Endothelial cell of umbilical vein (primary cell): ENCODE results near the gene IPPK. TPM values are rescaled to one million over a fixed set of nuclear protein-coding genes. Genes with fewer than 3 reads are reported as not detected.

Source experiments
- BruUV-seq: library from RNA; stranded (reverse); fragments of 400-500 nt; replicated peaks from 2 replicates; lab custom pipeline; 2021; lab: Mats Ljungman, UMichigan
- CTCF ChIA-PET: fragments of 300-600, 350-600 bp; sonication (Branson Sonifier 250); formaldehyde crosslinking; loops from one replicate; lab custom pipeline; 2021; ENCODE audit warnings: antibody characterized with exemption, inconsistent platforms; lab: Charles Lee
- POLR2A ChIA-PET: fragments of 300-600, 350-600 bp; sonication (Branson Sonifier 250); formaldehyde crosslinking; loops from one replicate; lab custom pipeline; 2021; ENCODE audit warnings: antibody characterized with exemption, inconsistent platforms; lab: Charles Lee
- DNase-seq: peaks from one replicate; pipeline ENCODE4 v3.0.0-alpha.2; 2011; ENCODE audit warnings: low read depth, low spot score
- FAIRE-seq: peaks from 2 replicates; lab custom pipeline; 2011; peaks lifted over from hg19 to GRCh38; lab: Jason Lieb, UNC
- H2AFZ ChIP-seq: 2 replicates; pipeline ENCODE4 v1.6.0; 2012; ENCODE audit warnings: low read depth, low read length, control low read depth, inconsistent platforms
- H3K27ac ChIP-seq: 2 replicates; pipeline ENCODE4 v1.5.1; 2011; ENCODE audit warnings: low read depth, mild to moderate bottlenecking, control low read depth, low read length, moderate library complexity; ENCODE audit not compliant: insufficient read depth
- H3K27me3 ChIP-seq, 2 experiments: 2 replicates each; pipeline versions ENCODE4 v1.6.0 to v1.6.1; 2011; ENCODE audit warnings: low read length in 2 of 2, mixed read lengths in 1 of 2; ENCODE audit not compliant: control insufficient read depth in 2 of 2, insufficient read depth in 2 of 2
- H3K36me3 ChIP-seq, 2 experiments: 2 replicates in 1 of 2; 3 replicates in 1 of 2; pipeline ENCODE4 v1.5.1; 2011; ENCODE audit warnings: low read length in 2 of 2, mild to moderate bottlenecking in 1 of 2, moderate library complexity in 1 of 2; ENCODE audit not compliant: control insufficient read depth in 2 of 2, insufficient read depth in 2 of 2; ENCODE audit errors: extremely low read depth in 1 of 2
- H3K4me1 ChIP-seq: 3 replicates; pipeline ENCODE4 v1.5.1; 2011; ENCODE audit warnings: mild to moderate bottlenecking, low read length; ENCODE audit not compliant: control insufficient read depth, insufficient read depth; ENCODE audit errors: extremely low read depth
- H3K4me2 ChIP-seq: 2 replicates; pipeline ENCODE4 v1.6.1; 2011; ENCODE audit warnings: low read length, control low read depth, mixed read lengths; ENCODE audit not compliant: insufficient read depth
- H3K4me3 ChIP-seq, 3 experiments: fragments of 200-600 bp in 1 of 3; sonication (generic), shearing (Covaris generic) in 1 of 3; replicated peaks in 1 of 3; 2 replicates each; pipeline ENCODE4 v1.5.1; 2011 to 2016; ENCODE audit warnings: control low read depth in 3 of 3, low read length in 3 of 3, mild to moderate bottlenecking in 2 of 3, inconsistent platforms in 1 of 3, low read depth in 1 of 3, moderate library complexity in 1 of 3; ENCODE audit not compliant: insufficient read depth in 1 of 3
- H3K79me2 ChIP-seq: 2 replicates; pipeline ENCODE4 v1.6.0; 2012; ENCODE audit warnings: low read length, inconsistent platforms; ENCODE audit not compliant: control insufficient read depth, insufficient read depth
- H3K9ac ChIP-seq: replicated peaks from 2 replicates; pipeline ENCODE3; 2011; ENCODE audit warnings: low read length, control low read depth; ENCODE audit not compliant: insufficient read depth; ENCODE audit errors: extremely low read depth
- H3K9me1 ChIP-seq: replicated peaks from 3 replicates; pipeline ENCODE4 v1.6.0; 2011; ENCODE audit warnings: mild to moderate bottlenecking, low read length; ENCODE audit not compliant: control insufficient read depth, insufficient read depth; ENCODE audit errors: extremely low read depth
- H3K9me3 ChIP-seq: replicated peaks from 2 replicates; pipeline ENCODE4 v1.5.1; 2012; ENCODE audit warnings: low read length, inconsistent platforms; ENCODE audit not compliant: control insufficient read depth, insufficient read depth
- H4K20me1 ChIP-seq: replicated peaks from 2 replicates; pipeline ENCODE3; 2011; ENCODE audit warnings: mild to moderate bottlenecking, low read length; ENCODE audit not compliant: control insufficient read depth, insufficient read depth; ENCODE audit errors: extremely low read depth
- CTCF ChIP-seq, 2 donors: IDR thresholded peaks; 1 replicate in 1 of 2; 2 replicates in 1 of 2; pipeline ENCODE4 v1.5.1; 2011; ENCODE audit warnings: low read length in 2 of 2, mild to moderate bottlenecking in 2 of 2, moderate library complexity in 2 of 2, control low read depth in 1 of 2, inconsistent platforms in 1 of 2, low read depth in 1 of 2; ENCODE audit not compliant: insufficient read depth in 1 of 2; ENCODE audit errors: extremely low read depth in 1 of 2
- EZH2 ChIP-seq: IDR thresholded peaks from 2 replicates; pipeline ENCODE4 v1.6.1; 2012; ENCODE audit warnings: borderline replicate concordance, low read depth, mild to moderate bottlenecking, moderate library complexity, low read length, inconsistent platforms; ENCODE audit not compliant: severe bottlenecking
- FOS ChIP-seq: IDR thresholded peaks from 2 replicates; pipeline ENCODE4 v1.6.1; 2011; ENCODE audit warnings: mild to moderate bottlenecking, low read length, moderate library complexity, borderline replicate concordance; ENCODE audit not compliant: insufficient read depth
- GATA2 ChIP-seq: IDR thresholded peaks from 2 replicates; pipeline ENCODE4 v1.7.0; 2011; ENCODE audit warnings: low read depth, mild to moderate bottlenecking, moderate library complexity, mixed read lengths, low read length; ENCODE audit not compliant: insufficient read length, insufficient read depth
- JUN ChIP-seq: IDR thresholded peaks from 2 replicates; pipeline ENCODE4 v1.6.1; 2011; ENCODE audit warnings: borderline replicate concordance, low read depth; ENCODE audit not compliant: insufficient read length, insufficient read depth
- MAX ChIP-seq: IDR thresholded peaks from 2 replicates; pipeline ENCODE4 v1.6.1; 2011; ENCODE audit not compliant: insufficient read depth, insufficient read length
- MYC ChIP-seq: IDR thresholded peaks from one replicate; pipeline ENCODE4 v1.6.1; 2011; ENCODE audit warnings: mild to moderate bottlenecking, low read depth, low read length
- POLR2A ChIP-seq: IDR thresholded peaks from 2 replicates; pipeline ENCODE4 v1.6.1; 2012; ENCODE audit warnings: low read depth, mild to moderate bottlenecking, control low read depth, low read length
- POLR2AphosphoS5 ChIP-seq: IDR thresholded peaks from 2 replicates; pipeline ENCODE4 v1.6.1; 2012; ENCODE audit warnings: low read depth, mild to moderate bottlenecking, control low read depth, low read length, moderate library complexity; ENCODE audit not compliant: insufficient read depth
- dilution Hi-C: fragments of 300-500 bp; cut with MboI; formaldehyde crosslinking; loops from one replicate; pipeline ENCODE4 v1.15.0; 2019; ENCODE audit warnings: low sequenced_read_pairs; ENCODE audit not compliant: extremely low pct_ligation_motif_present
- intact Hi-C: fragments of 100-400 bp; cut with micrococcal nuclease; formaldehyde crosslinking; loops from one replicate; pipeline ENCODE4 v1.10.0; 2022
- polyA plus RNA-seq, 4 experiments: library from polyadenylated mRNA; depleted of rRNA in 3 of 4; stranded (reverse) in 3 of 4; unstranded in 1 of 4; fragments of >200 nt; gene quantifications; 2 replicates each; pipeline versions ENCODE4 v1.2.1 to v1.2.3, GENCODE V29; 2011 to 2012; ENCODE audit warnings: missing spikeins in 1 of 4
- total RNA-seq: library from RNA; stranded (reverse); gene quantifications from 2 replicates; pipeline ENCODE4 v1.2.3, GENCODE V29; 2021

Gene IPPK
- total and polyA plus RNA-seq, 2 donors (not counting 3 experiments of a cell fraction or from before 2014, with no cell fraction given): 14.0 to 28.0 TPM

- CTCF ChIA-PET: no interaction called here
- dilution Hi-C loops (no loop called here), intact Hi-C loops (no loop called here)
- Histone ChIP-seq H3K9me1 (no peaks in the 10 kb centered on the region), H3K9ac (no peak overlapping the region), H3K4me3 (no peak overlapping the region), H3K27ac (no peak overlapping the region), H4K20me1 (no peaks in the 10 kb centered on the region), H3K36me3 (peaks cover 8 to 10% of the 10 kb centered on the region in 2 experiments), H3K27me3 (no peaks in the 10 kb centered on the region), H3K9me3 (no peaks in the 10 kb centered on the region), H3K4me1 (no peaks in the 10 kb centered on the region), H2AFZ (no peak overlapping the region), H3K4me2 (no peak overlapping the region), H3K79me2 (peaks cover 7% of the 10 kb centered on the region)
- FAIRE-seq: no peak
- POLR2A ChIA-PET: no interaction called here
- no peak for TF ChIP-seq EZH2
- TF ChIP-seq POLR2A: no peak
- TF ChIP-seq MAX: no peak
- TF ChIP-seq JUN: no peak
- TF ChIP-seq GATA2: no peak
- TF ChIP-seq FOS: no peak
- no peak for TF ChIP-seq CTCF (IDR thresholded peaks at IDR 0.05; ENCODE audit: extremely low read depth in 1 of 2, insufficient read depth in 1 of 2, low read depth in 1 of 2, low read length in 2 of 2)
- TF ChIP-seq POLR2AphosphoS5: no peak
- no peak for TF ChIP-seq MYC
- DNase-seq: no peak
- no TSS peak for BruUV-seq
These were observed 42.3 kb downstream of the IPPK start for GRCh38 chr9:92627651-92628050.
